HG03095 (cell line): ENCODE measurements around the gene TEX36.
"Not testable (repeated sequence)": the region's sequence is repeated elsewhere in the genome, so short reads cannot be mapped to it uniquely, and the experiment has no call there.

Experiments used
- ATAC-seq: cut with Tn5 transposase; IDR thresholded peaks from one replicate; pipeline ENCODE4 v1.9.1; 2021; ENCODE audit warnings: moderate library complexity; ENCODE audit not compliant: unreplicated experiment

Gene TEX36

GRCh38 chr10:125692601-125693523 lies 9.9 kb upstream of the TEX36 start:
- no peak for ATAC-seq

GRCh38 chr10:125692196-125692595 lies 9.2 kb upstream of the TEX36 start:
- no peak for ATAC-seq

GRCh38 chr10:125691160-125691981 lies 8.4 kb upstream of the TEX36 start:
- no peak for ATAC-seq

GRCh38 chr10:125689955-125690569 lies 7.1 kb upstream of the TEX36 start:
- ATAC-seq, result no peak

- no peak for ATAC-seq
Observed at GRCh38 chr10:125687507-125688185, 4.7 kb upstream of the TEX36 start.

GRCh38 chr10:125684581-125684980 lies 1.6 kb upstream of the TEX36 start:
- no peak for ATAC-seq

GRCh38 chr10:125683821-125684220 lies 858 bp upstream of the TEX36 start:
- no peak for ATAC-seq

- no peak for ATAC-seq
Observed at GRCh38 chr10:125679436-125679835, 3.5 kb downstream of the TEX36 start.

- ATAC-seq, result no peak
Observed at GRCh38 chr10:125672884-125673283, 10.1 kb downstream of the TEX36 start.

- ATAC-seq, result no peak
Observed at GRCh38 chr10:125662584-125662983, 20.4 kb downstream of the TEX36 start.

- ATAC-seq, result no peak
Observed at GRCh38 chr10:125661941-125662515, 20.9 kb downstream of the TEX36 start.

GRCh38 chr10:125661431-125661940 lies 21.5 kb downstream of the TEX36 start:
- no peak for ATAC-seq

- no peak for ATAC-seq
Observed at GRCh38 chr10:125659071-125659470, 23.9 kb downstream of the TEX36 start.

GRCh38 chr10:125656523-125656922 lies 26.4 kb downstream of the TEX36 start:
- no peak for ATAC-seq

GRCh38 chr10:125653113-125653512 lies 29.9 kb downstream of the TEX36 start:
- not testable (repeated sequence) for ATAC-seq

GRCh38 chr10:125646311-125646710 lies 36.7 kb downstream of the TEX36 start:
- no peak for ATAC-seq

- no peak for ATAC-seq
Observed at GRCh38 chr10:125641398-125641797, 41.6 kb downstream of the TEX36 start.

GRCh38 chr10:125640653-125641052 lies 42.3 kb downstream of the TEX36 start:
- no peak for ATAC-seq

GRCh38 chr10:125639846-125640245 lies 43.1 kb downstream of the TEX36 start:
- ATAC-seq, result no peak

GRCh38 chr10:125638555-125638954 lies 44.4 kb downstream of the TEX36 start:
- no peak for ATAC-seq
